Astrocyte of the hippocampus (primary cell): Measurements from ENCODE around the gene PHF23.
A peak's percentile ranks its signal among the peaks of the same experiment; 100 is the strongest.

Experiments
- DNase-seq: peaks from one replicate; pipeline ENCODE4 v3.0.0; 2011; ENCODE audit warnings: low read depth, low spot score

Gene PHF23

GRCh38 chr17:7219812-7220592 lies 19.3 kb downstream of the PHF23 start, which contains the start of the genes ACADVL and DLG4:
TSS of gene ACADVL (plus strand) at chr17:7219938. CDS start at chr17:7219985, 47 bp downstream.
TSS of gene DLG4 (minus strand) at chr17:7219836.
- peak; percentile 96 for DNase-seq

DNA sequence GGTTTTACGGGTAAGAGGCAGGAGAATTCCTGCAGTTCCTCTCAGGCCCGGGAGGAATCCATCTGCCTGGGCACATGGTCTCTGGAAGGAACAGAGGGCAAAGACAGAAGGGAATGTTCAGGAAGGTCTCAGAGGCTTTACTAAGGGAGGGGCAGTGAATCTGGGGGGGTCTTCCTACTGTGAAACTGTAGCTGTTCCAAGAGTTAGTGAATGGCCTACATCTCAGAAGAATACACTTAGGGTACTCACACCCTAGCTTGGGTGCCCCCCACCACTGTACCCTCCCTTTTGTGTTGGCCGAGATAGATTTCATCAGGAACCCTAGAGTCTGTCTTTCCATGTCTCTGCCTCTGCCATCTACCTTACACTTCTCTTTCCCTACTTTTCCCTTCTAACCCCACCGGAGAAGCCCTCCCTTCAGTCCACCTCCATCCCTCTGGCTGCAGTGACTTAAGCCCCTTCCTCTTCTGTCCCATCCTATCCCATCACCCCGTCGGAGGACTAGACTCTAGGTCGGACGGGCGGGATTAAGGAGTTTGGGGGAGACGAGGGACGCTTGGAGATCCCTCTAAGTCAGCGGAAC lies 19.9 kb downstream of the PHF23 start:
- no peak for DNase-seq

DNA sequence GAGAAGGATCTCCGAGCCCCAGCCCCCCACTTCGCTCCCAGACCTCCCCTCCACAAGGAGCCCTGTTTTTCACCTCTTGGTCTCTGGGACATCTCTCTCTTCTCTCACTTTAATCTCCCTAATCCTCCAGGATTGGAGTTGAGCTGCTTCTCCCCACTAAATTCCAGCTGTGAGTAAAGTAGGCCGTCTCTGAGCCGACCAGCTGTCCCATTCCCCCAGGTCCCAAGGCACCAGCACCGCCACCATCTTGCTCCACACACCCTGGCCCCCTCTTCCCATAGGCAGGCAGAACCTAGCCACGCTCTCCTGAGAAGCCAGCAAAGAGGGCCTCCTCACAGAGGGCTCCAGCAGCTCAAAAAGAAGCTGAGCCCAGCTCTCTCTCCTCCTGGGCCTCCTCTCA lies 20.5 kb downstream of the PHF23 start:
- no peak for DNase-seq

DNA sequence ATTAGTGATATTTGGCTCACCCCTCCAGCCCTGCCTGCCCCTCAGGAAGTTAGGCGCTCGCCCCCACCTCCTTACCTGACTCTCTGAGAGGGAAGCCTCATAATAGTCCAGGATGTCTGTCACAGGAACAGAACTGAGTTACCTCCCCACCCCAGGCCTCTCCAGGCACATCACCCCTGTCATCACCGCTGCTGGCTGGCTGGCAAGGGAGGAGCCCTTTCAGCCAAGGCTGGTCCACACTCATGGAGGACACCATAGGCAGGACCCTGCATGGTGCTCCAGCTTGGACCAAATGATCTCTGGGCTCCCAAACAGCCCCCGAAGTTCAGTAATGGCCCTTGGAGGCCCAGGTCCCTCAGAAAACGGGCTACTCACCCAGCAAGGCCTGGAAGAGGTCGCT lies 21.1 kb downstream of the PHF23 start:
- no peak for DNase-seq

- DNase-seq = peak; percentile 87
These were observed 21.9 kb downstream of the PHF23 start for GRCh38 chr17:7217113-7217987.

DNA sequence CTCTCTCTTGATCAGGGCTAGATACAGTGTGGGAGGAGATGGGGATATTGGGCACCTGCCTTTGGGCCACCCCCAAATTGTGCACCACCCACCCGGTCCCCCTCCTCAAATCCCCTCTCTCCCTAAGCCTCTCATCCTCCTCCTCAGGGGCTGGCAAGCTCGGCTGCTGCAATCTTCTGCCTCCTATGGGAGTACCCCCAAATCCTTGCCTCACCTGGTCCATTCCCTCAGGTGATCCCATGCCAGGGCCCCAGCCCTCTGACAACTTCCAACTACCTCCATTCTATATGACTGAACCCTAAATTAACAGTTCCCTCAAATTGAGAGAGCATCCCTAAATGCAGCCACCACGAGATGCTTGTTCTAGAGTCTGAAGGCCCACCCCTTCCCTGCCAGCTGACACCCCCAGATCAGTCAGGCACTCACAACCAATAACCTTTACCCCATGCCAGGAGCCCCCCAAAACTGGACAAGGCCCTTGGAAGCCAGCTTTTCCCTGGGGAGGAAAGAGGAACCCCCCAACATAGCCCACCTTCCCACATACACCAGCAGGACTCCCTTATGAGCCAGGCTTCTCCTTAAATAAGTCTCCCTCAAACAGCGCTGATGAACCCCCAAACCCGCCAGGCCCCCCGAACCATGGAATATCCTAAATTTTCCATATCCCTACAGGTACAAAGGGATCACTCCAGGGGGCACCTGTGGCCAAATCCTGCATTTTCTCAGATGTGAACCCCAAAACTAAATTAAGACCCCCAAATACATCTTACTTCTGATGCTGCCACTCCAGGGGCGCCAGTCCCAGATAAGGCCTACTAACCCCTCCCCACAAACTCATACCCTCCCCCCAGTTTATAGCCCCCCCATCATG lies 22.8 kb downstream of the PHF23 start:
- DNase-seq = no peak

DNA sequence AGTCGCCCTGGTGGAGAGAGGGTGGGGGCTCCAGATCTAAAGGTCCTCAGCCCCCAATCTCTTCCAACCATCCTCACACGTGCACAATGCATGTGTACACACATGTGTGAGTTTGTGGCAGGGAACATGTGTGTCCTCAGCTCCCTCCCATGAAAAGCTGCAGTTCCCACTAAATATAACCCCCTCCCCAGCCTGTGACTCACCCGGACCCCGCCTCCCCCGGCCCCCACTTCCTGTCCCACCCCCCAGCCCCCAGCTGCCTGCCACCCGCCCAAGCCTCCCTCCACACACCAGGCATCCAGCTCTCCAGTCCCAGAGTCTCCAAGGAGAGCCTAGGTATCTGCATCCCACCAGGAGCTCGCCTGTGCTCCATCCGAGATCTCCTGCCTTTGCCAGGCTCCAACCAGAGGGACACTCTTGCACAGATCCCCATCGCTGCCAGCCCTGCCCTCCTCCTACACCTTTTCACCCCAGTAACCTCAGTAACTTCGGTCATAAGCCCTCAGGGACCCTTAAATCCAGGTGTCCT lies 23.5 kb downstream of the PHF23 start:
- peak; percentile 51 for DNase-seq

DNA sequence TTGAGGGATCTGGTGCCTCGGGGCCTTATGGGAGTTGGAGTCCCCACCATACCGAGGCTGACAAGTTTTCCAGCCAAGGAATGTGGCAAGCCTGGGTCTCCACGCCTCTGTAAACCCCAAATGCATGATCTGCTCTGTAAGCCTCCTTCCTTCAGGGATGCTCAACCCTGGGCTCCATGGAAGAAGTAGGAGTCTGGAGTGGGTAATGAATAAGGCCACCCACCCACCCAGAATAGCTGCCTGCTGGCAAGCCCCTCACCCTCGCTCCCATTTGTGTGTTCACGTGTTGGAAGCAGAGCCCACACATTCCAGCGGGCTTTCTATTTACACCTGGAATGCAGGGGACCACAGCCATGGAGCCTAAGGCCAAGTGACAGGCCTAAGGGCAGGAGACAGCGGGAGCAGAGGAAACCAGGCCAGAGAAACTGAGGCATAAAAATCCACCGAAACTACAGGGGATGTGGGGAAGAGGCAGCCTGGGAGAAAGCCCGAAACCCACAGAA lies 24.1 kb downstream of the PHF23 start:
- DNase-seq = no peak

GRCh38 chr17:7214300-7215135 lies 24.7 kb downstream of the PHF23 start:
- DNase-seq = peak; percentile 99

DNA sequence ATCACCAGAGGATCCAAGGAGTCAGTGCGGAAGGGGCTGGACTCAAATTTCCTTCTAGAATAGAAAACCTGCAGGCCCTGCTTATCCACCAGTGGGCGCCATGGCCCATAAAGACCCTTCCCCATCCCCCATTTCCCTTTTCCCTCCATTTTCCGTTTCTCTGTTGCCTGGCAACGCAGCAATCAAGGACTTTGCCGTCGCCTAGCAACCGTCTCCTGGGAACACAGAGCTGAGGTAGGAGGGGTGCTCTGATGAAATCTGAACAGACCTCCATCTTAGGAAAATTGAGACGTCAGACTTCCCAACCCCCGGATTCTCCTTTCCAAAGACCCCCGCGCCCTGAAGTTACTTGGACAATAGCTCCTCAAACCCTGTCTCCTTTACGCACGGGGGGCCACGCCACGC lies 25.4 kb downstream of the PHF23 start:
- DNase-seq = peak; percentile 82

DNA sequence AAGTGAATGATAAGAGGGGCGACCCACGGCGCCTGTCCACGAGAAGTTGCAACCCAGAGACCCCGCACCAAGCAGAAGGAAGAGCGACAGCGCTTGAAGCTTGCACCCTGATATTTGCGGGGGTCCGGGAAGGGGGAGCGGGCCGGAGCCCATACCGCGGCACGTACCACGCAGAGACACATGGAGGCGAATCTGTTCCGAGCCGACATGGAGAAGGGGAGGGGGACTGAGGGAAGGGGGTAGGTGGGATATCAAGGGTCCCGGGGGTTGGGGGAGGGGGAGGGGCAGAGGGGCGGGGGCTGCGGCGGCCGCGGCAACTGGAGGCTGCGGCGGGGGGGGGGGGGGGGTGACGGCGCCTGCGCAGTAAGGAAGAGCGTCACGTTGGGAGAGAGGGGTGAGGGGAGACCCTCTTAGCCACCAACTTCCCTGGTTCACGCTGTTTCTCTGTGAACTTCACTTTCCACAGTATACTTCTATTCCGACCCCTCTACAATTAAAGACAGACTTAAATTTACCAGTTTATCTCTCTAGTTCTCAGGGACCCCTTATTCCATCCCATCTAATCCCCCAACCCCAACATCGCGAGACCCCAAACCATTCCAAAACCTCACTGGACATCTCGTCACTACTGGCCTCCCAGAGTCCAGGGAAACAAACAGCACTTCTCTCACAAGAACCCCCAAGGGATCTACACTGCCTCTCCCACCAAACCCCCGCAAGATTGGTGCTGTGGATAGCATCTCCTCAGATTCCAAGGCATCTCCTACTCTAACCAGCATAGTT lies 27.6 kb downstream of the PHF23 start:
- DNase-seq = no peak

DNA sequence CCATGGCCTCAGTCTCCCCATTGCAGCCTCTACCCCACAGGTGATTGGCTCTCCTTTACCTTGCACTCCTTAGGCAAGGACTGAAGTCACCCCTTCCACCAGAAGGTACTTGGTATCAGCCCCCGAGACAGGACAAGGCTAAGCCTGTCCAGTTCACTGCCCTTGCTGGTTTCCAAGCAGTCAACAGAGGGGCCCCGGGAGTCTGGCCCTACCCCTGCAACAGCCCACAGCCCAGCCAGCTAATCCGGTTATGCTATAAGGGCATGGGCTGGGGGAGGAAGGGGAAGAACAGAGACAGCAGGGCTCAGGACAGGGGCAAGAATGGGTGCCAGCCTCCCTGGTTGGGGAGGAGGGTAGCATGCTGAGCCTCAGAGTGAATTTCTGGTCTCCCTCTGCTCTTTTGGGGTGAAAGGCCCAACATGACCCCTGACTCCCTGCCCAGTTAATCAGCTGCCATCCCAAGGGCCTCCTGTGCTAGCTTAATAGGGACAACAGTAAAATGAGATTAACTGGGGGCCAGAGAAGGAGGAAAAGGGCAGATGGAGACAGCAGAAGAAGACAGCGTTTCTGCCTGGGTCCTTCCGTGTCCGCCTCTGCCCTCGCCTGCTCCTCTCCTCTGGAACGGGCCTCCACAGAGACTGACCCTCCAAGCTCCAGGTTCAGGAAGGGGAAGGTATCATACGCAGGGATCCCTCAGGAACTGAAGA lies 30.4 kb downstream of the PHF23 start:
- no peak for DNase-seq

- DNase-seq = no peak
These were observed 31.2 kb downstream of the PHF23 start for GRCh38 chr17:7208027-7208571.

DNA sequence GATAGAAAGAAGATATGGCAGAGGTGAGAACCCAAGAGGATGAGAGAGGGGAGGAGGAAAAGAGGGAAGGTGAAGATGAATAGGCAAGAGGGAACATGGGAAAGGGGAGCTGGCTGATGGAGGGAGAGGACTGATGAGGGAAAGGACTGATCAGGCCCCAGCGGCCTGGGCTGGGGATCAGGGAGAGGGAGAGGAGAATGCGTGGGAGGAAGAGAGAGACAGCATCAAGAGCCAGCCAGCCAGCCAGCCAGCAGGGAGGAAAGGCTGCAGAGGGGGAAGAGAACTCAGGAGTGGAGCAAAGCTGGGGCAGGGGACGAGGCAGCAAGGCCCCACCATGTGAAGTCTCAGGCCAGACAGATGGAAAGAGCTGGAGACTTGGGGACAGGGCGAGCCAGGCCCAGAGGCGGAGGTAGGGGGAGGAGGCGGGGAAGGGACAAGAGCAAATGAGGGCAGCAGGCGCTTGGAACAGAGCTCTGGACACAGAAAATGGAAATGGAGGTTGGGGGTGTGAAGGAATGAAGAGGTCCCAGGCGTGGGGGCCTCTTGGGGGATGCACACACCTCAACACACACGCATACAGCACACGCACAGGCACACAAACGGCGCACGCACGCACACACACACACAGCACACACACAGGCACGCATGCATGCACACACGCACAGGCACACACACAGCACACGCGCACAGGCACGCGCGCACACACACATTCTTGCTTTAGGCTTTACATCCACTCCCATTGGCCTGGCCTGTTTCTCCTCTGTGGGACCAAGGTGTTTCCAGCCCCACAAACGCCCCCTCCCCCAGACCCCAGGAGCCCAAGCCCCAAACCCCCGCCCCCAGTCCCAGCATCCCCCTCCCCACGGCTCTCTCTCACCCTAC lies 31.9 kb downstream of the PHF23 start:
- no peak for DNase-seq

- DNase-seq = no peak
These were observed 33.7 kb downstream of the PHF23 start for GRCh38 chr17:7205561-7205960.

DNA sequence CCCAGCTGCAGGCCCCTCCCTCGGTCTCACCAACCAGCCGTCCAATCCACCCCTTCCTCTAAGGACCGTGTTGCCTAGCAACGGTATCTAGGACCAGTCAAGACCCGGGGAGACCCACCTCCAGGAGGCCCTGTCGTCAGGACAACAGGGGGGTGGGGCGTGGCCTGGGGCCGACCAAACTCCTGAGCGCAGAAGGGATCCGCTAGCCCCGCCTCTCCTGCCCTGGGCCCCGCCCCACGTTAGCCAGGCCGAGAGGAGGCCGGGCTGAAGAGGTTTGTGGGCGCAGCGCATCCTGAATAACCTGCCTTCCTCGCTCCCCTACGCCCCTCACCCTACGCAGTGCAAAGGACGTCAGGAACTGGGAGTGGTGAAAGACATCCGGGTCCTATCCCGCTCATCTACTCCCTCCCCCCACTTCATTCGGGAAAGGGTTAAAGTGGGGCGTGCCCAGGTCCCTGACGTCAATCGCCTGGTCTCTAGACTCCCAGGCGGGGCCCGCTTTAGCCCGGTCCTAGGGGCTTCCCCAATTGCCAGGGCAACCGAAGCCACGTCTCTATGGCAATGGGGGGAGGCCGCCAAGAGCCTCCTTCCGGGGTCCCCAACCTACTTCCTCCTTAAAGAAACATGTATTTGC lies 34.3 kb downstream of the PHF23 start:
- DNase-seq = peak; percentile 93

DNA sequence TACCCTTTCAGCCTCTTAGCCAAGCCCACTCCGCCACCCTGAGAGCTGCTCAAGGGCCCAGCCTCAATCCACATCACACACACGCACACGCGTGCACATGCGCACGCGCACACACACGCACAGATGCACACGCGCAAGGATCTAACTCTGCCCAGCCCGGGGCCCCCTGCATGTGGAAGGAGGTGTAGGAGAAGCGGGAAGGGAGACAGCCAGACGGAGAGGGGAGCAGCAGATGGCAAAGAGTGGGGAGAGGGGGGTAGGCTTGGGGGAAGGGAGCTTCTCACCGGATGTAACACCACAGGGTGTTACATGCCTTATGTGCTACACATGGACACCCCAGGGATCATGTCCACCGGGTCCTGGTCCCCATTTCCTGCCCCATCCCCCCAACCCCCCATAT lies 34.9 kb downstream of the PHF23 start:
- no peak for DNase-seq
